ENCODE data around the gene SLC15A3.

Gene SLC15A3

GRCh38 chr11:60915248-60915914, 36.6 kb downstream of the SLC15A3 start:
- peak overlapping the region; percentile 91 for H3K9ac ChIP-seq (ENCODE audit: low read length)
- no peak overlapping the region for H2AFZ ChIP-seq (ENCODE audit: low read depth, low read length)
- no peaks in the 10 kb centered on the region for H3K27me3 ChIP-seq (ENCODE audit: low read depth, low read length)
- TF ChIP-seq EZH2phosphoT487 (IDR thresholded peaks at IDR 0.05; ENCODE audit: low read depth) (no peak), CTCF (IDR thresholded peaks at IDR 0.05; ENCODE audit: low read depth, low read length) (peak; percentile 85)
- peaks cover 62% of the 10 kb centered on the region for H3K79me2 ChIP-seq (ENCODE audit: low read length)
- peak overlapping the region; percentile 98 for H3K4me2 ChIP-seq (ENCODE audit: low read length)
- peaks cover 72% of the 10 kb centered on the region for H3K4me1 ChIP-seq (ENCODE audit: low read length)
- H4K20me1 ChIP-seq (ENCODE audit: insufficient read depth, low read length) = peaks cover 43% of the 10 kb centered on the region
- no peaks in the 10 kb centered on the region for H3K9me3 ChIP-seq (ENCODE audit: insufficient read depth, low read length)
- H3K27ac ChIP-seq (ENCODE audit: low read length) = peak overlapping the region; percentile 86
- H3K36me3 ChIP-seq (replicated peaks; ENCODE audit: low read depth, low read length) = peaks cover 39% of the 10 kb centered on the region
- peak overlapping the region; percentile 84 for H3K4me3 ChIP-seq (ENCODE audit: low read length)

DNA sequence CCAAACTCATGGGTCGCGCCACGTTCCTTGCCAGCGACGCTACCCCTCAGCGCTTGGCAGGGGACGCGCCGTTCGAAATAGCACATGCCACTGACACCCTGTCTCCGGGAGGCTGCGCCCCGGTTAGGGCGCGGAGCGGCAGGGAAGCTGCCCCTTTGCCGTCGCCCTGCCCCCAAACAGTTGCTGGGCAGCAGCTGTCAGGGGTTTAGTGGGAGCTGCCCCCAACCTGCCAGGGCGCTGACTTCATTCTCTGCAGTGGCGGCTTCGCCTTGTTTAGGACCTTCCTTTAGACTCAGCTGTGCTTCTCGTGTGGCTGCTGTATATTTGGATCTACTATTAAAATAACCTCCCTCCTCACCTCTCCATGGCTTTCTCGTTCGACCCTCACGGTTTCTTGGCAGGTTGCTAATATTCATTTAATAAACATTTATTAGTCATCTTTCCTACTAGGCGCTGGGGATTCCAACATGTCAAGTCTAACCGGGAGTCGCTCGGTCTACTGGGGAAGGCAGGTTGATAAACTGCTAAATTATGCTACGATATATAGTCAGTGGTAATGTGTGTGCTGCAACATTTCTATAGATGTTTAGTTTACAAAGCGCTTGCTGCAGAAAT, 37.2 kb downstream of the SLC15A3 start:
- Histone ChIP-seq H3K4me3 (ENCODE audit: low read length) (peak overlapping the region; percentile 84), H3K27ac (ENCODE audit: low read length) (peak overlapping the region; percentile 86), H3K36me3 (replicated peaks; ENCODE audit: low read depth, low read length) (peaks cover 33% of the 10 kb centered on the region), H3K9ac (ENCODE audit: low read length) (peak overlapping the region; percentile 91), H3K9me3 (ENCODE audit: insufficient read depth, low read length) (no peaks in the 10 kb centered on the region), H4K20me1 (ENCODE audit: insufficient read depth, low read length) (peaks cover 40% of the 10 kb centered on the region), H3K4me2 (ENCODE audit: low read length) (peak overlapping the region; percentile 98), H2AFZ (ENCODE audit: low read depth, low read length) (no peak overlapping the region), H3K27me3 (ENCODE audit: low read depth, low read length) (no peaks in the 10 kb centered on the region), H3K79me2 (ENCODE audit: low read length) (peaks cover 59% of the 10 kb centered on the region), H3K4me1 (ENCODE audit: low read length) (peaks cover 74% of the 10 kb centered on the region)
- no peak for TF ChIP-seq CTCF (IDR thresholded peaks at IDR 0.05; ENCODE audit: low read depth, low read length)
- no peak for TF ChIP-seq EZH2phosphoT487 (IDR thresholded peaks at IDR 0.05; ENCODE audit: low read depth)

- Histone ChIP-seq H3K79me2 (ENCODE audit: low read length) (peaks cover 52% of the 10 kb centered on the region), H3K4me2 (ENCODE audit: low read length) (peak within 1 kb of the TSS; percentile 98), H3K9me3 (ENCODE audit: insufficient read depth, low read length) (peaks cover 5% of the 10 kb centered on the region), H4K20me1 (ENCODE audit: insufficient read depth, low read length) (peaks cover 32% of the 10 kb centered on the region), H3K27ac (ENCODE audit: low read length) (peak within 1 kb of the TSS; percentile 86), H3K4me1 (ENCODE audit: low read length) (peaks cover 74% of the 10 kb centered on the region), H3K9ac (ENCODE audit: low read length) (peak within 1 kb of the TSS; percentile 91), H3K36me3 (replicated peaks; ENCODE audit: low read depth, low read length) (peaks cover 35% of the 10 kb centered on the region), H3K27me3 (ENCODE audit: low read depth, low read length) (peaks cover 4% of the 10 kb centered on the region; the same call in 1 of the 2 replicates), H2AFZ (ENCODE audit: low read depth, low read length) (peak within 1 kb of the TSS; percentile 97), H3K4me3 (ENCODE audit: low read length) (peak within 1 kb of the TSS; percentile 84)
- TF ChIP-seq EZH2phosphoT487 (IDR thresholded peaks at IDR 0.05; ENCODE audit: low read depth) = no peak
- no peak for TF ChIP-seq CTCF (IDR thresholded peaks at IDR 0.05; ENCODE audit: low read depth, low read length)
Measured at GRCh38 chr11:60913793-60914632, 38.0 kb downstream of the SLC15A3 start, which contains the start of gene TMEM109. TSS of gene TMEM109 (plus strand) at chr11:60914158. CDS start at chr11:60919694, 5,536 bp downstream.
